ENCODE results near the gene FAM169A.

DNA sequence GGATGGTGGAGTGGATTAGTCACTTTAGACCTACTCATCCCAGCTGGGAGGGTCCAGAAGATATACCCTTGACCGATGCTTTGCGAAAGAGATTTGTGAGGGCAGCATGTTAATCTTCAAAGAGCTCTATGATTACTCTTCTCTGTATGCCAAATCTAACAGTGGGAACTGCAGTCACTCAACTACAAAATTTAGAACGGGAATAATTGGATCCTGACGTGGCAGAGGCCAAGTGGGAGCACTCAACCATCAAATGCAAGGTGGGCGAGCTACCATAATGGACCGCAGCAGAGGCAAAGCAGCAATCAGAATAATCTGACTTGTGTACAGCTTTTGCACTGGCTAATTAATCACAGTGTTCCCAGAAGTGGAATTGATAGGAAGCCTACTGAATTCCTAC, 78.8 kb downstream of the FAM169A start:
- TF ChIP-seq, protein P1, sequence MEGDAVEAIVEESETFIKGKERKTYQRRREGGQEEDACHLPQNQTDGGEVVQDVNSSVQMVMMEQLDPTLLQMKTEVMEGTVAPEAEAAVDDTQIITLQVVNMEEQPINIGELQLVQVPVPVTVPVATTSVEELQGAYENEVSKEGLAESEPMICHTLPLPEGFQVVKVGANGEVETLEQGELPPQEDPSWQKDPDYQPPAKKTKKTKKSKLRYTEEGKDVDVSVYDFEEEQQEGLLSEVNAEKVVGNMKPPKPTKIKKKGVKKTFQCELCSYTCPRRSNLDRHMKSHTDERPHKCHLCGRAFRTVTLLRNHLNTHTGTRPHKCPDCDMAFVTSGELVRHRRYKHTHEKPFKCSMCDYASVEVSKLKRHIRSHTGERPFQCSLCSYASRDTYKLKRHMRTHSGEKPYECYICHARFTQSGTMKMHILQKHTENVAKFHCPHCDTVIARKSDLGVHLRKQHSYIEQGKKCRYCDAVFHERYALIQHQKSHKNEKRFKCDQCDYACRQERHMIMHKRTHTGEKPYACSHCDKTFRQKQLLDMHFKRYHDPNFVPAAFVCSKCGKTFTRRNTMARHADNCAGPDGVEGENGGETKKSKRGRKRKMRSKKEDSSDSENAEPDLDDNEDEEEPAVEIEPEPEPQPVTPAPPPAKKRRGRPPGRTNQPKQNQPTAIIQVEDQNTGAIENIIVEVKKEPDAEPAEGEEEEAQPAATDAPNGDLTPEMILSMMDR (IDR thresholded peaks at IDR 0.05) = no peak
- no peak for TF ChIP-seq POLR2A (IDR thresholded peaks at IDR 0.05)
